ENCODE measurements around the gene ZNF385B.

Gene ZNF385B

GRCh38 chr2:179417436-179417949 lies 443.9 kb downstream of the ZNF385B start:
- H3K27ac ChIP-seq (ENCODE audit: low read length) = no peak overlapping the region
- H3K36me3 ChIP-seq (ENCODE audit: insufficient read depth, low read depth, low read length) = no peaks in the 10 kb centered on the region
- H3K9me3 ChIP-seq (ENCODE audit: insufficient read depth, low read depth, low read length) = no peaks in the 10 kb centered on the region
- H3K4me1 ChIP-seq (ENCODE audit: insufficient read depth, low read length) = no peaks in the 10 kb centered on the region
- H3K27me3 ChIP-seq (ENCODE audit: insufficient read depth, low read length) = no peaks in the 10 kb centered on the region
- H3K9ac ChIP-seq (ENCODE audit: low read depth, low read length) = no peak overlapping the region
- no peak overlapping the region for H3K4me3 ChIP-seq (ENCODE audit: low read length)

DNA sequence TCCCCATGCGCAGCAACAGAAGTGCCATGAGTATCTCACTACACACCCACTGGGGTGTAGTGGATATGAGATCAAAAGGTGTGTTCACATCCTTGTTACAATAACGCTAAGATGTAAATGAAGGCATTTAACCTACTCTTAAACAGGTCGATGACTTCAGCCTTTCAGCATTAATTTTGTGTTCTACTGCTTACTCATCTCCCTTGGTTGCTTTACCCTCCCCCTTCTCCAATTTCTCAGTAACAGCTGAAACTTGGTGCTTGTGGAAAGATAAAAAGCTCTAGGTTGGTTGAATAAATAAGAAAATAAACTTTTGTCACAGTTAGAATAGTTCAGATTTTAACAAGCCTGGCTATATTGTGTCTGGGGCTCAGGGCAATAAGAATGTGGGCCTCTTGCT lies 449.3 kb downstream of the ZNF385B start:
- H3K4me1 ChIP-seq (ENCODE audit: insufficient read depth, low read length) = no peaks in the 10 kb centered on the region
- H3K4me3 ChIP-seq (ENCODE audit: low read length) = no peak overlapping the region
- H3K27ac ChIP-seq (ENCODE audit: low read length) = no peak overlapping the region

DNA sequence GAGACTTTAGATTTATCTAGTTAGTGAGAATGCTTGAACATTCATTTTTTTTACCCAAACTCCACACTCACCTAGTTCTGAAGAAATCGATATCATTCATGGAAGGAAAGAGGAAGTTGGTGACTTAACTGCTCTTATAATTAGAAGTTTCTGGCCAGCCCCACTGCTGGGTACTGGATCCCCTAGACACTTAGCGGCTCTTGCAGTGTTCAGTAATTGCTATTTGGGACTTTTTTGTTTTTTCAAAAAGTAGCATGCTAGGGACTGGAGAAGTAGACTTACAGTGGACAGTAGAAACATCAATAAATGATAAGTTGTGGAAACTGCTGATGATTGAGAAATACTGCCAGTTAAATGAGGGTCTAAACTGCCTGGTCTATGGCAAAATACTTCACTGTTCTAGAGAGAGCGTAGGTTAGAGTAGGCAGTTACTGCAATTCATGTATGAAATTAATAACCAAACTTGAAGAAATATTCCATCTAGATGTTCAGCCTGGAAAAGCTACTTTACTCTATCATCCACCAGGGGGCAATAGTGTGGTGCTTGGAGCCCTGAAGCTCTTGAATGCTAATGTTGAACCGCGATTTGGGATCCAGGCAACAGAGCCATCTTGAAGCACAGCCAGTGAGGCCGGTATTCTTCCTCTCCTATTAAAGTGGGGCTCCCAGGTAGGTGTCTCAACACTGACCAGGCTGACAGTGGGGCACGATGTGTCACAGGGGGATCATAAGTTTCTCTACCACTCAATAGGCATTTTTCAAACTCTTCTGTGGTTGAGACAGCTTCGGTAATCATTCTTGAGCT lies 450.7 kb downstream of the ZNF385B start:
- no peaks in the 10 kb centered on the region for H3K36me3 ChIP-seq (ENCODE audit: insufficient read depth, low read depth, low read length)
- no peaks in the 10 kb centered on the region for H3K27me3 ChIP-seq (ENCODE audit: insufficient read depth, low read length)
- no peaks in the 10 kb centered on the region for H3K4me1 ChIP-seq (ENCODE audit: insufficient read depth, low read length)
- no peaks in the 10 kb centered on the region for H3K9me3 ChIP-seq (ENCODE audit: insufficient read depth, low read depth, low read length)
- H3K9ac ChIP-seq (ENCODE audit: low read depth, low read length) = no peak overlapping the region
- H3K27ac ChIP-seq (ENCODE audit: low read length) = no peak overlapping the region
- H3K4me3 ChIP-seq (ENCODE audit: low read length) = no peak overlapping the region

More for the DNA sequence above, 449.3 kb downstream of the ZNF385B start:
- no peaks in the 10 kb centered on the region for H3K9me3 ChIP-seq (ENCODE audit: insufficient read depth, low read depth, low read length)
- H3K9ac ChIP-seq (ENCODE audit: low read depth, low read length) = no peak overlapping the region
- H3K27me3 ChIP-seq (ENCODE audit: insufficient read depth, low read length) = no peaks in the 10 kb centered on the region
- H3K36me3 ChIP-seq (ENCODE audit: insufficient read depth, low read depth, low read length) = no peaks in the 10 kb centered on the region

GRCh38 chr2:179403624-179404023 lies 457.8 kb downstream of the ZNF385B start:
- no peak overlapping the region for H3K4me3 ChIP-seq (ENCODE audit: low read length)
- H3K27me3 ChIP-seq (ENCODE audit: insufficient read depth, low read length) = no peaks in the 10 kb centered on the region
- H3K4me1 ChIP-seq (ENCODE audit: insufficient read depth, low read length) = no peaks in the 10 kb centered on the region
- no peaks in the 10 kb centered on the region for H3K36me3 ChIP-seq (ENCODE audit: insufficient read depth, low read depth, low read length)
- no peak overlapping the region for H3K9ac ChIP-seq (ENCODE audit: low read depth, low read length)
- H3K27ac ChIP-seq (ENCODE audit: low read length) = no peak overlapping the region
- H3K9me3 ChIP-seq (ENCODE audit: insufficient read depth, low read depth, low read length) = no peaks in the 10 kb centered on the region

DNA sequence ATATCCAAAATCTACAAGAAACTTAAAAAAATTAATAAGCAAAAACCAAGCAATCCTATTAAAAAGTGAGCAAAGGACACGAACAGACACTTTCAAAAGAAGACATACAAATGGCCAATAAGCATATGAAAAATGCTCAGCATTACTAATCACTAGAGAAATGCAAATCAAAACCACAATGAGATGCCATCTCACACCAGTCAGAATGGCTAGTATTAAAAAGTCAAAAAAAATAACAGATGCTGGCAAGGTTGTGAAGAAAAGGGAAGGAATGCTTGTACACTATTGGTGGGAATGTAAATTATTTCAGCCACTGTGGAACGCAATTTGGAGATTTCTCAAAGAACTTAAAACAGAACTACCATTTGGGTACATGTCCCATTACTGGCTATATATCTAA lies 467.9 kb downstream of the ZNF385B start:
- no peaks in the 10 kb centered on the region; the same call in 1 of the 2 replicates for H3K36me3 ChIP-seq (ENCODE audit: insufficient read depth, low read depth, low read length)
- no peaks in the 10 kb centered on the region for H3K4me1 ChIP-seq (ENCODE audit: insufficient read depth, low read length)
- H3K4me3 ChIP-seq (ENCODE audit: low read length) = no peak overlapping the region
- H3K9me3 ChIP-seq (ENCODE audit: insufficient read depth, low read depth, low read length) = peaks cover 9% of the 10 kb centered on the region
- H3K9ac ChIP-seq (ENCODE audit: low read depth, low read length) = no peak overlapping the region
- H3K27me3 ChIP-seq (ENCODE audit: insufficient read depth, low read length) = no peaks in the 10 kb centered on the region
- H3K27ac ChIP-seq (ENCODE audit: low read length) = no peak overlapping the region

All from iPS-20b (cell line).